Midbrain (tissue), 1 donor: Measurements from ENCODE around the gene PRCP.

ENCODE experiments used
- DNase-seq: peaks from one replicate; lab custom pipeline; 2025; lab: John Stamatoyannopoulos, UW

The PRCP gene

DNA sequence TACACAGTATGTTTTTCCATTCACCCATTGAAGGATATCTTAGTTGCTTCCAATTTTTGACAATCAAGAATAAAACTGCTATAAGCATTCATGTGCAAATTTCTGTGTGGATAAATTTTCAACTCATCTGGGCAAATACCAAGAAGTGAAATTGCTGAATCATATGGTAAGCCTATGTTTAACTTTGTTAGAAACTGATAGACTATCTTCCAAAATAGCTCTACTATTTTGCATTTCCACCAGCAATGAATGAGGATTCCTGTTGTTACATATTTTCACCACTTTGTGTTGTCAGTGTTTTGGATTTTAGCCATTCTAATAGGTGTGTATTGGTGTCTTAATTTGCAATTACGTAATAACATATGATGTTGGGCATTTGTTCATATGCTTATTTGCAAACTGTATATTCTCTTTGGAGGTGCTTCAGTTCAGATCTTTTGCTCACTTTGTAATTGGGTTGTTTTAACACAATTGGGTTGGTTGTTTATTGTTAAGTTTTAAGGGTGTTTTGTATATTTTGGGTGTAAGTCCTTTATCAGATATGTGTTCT is 117.3 kb downstream of the PRCP start:
- no peak for DNase-seq

DNA sequence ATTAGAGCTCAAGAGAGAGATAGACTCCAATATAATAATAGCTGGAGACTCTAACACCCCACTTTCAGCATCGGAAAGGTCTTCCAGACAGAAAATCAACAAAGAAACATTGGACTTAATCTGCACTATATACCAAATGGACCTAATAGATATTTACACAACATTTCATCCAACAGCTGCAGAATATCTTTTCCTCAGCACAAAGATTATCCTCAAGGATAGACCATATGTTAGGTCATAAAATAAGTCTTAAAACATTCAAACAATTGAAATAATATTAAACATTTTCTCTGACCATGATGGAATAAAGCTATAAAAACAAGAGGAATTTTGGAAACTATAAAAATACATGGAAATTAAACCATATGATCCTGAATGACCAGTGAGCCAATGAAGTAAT is 121.5 kb downstream of the PRCP start:
- no peak for DNase-seq

GRCh38 chr11:82776377-82776776 is 123.9 kb downstream of the PRCP start:
- DNase-seq: no peak

GRCh38 chr11:82775736-82776346 is 124.4 kb downstream of the PRCP start:
- DNase-seq: no peak

GRCh38 chr11:82775218-82775617 is 125.0 kb downstream of the PRCP start:
- DNase-seq: no peak
